ENCODE data around the gene TRUB2.

TRUB2 gene

GRCh38 chr9:128322404-128323211 lies at the start of gene TRUB2, which contains the start of gene COQ4:
TRUB2 (minus strand) TSS chr9:128322447; CDS start chr9:128322408, 39 bp downstream.
COQ4 (plus strand) TSS chr9:128322839; CDS start chr9:128322859, 20 bp downstream.
- in situ Hi-C loops (cut with HindIII; ENCODE audit: low sequenced_read_pairs): no loop called here

- in situ Hi-C loops (cut with HindIII; ENCODE audit: low sequenced_read_pairs): no loop called here
Observed at GRCh38 chr9:128371630-128372117, 49.4 kb upstream of the TRUB2 start.

- in situ Hi-C loops (cut with HindIII; ENCODE audit: low sequenced_read_pairs): no loop called here
Observed at GRCh38 chr9:128370752-128371629, 48.7 kb upstream of the TRUB2 start, which contains the start of gene URM1. URM1 (plus strand) TSS chr9:128371374; CDS start chr9:128371381, 7 bp downstream.

GRCh38 chr9:128370367-128370751 lies 48.1 kb upstream of the TRUB2 start:
- in situ Hi-C loops (cut with HindIII; ENCODE audit: low sequenced_read_pairs): no loop called here

- in situ Hi-C loops (cut with HindIII; ENCODE audit: low sequenced_read_pairs): no loop called here
Observed at GRCh38 chr9:128369024-128369706, 46.9 kb upstream of the TRUB2 start.

GRCh38 chr9:128365525-128365924 lies 43.3 kb upstream of the TRUB2 start:
- in situ Hi-C loops (cut with HindIII; ENCODE audit: low sequenced_read_pairs): no loop called here

- in situ Hi-C loops (cut with HindIII; ENCODE audit: low sequenced_read_pairs): no loop called here
Observed at GRCh38 chr9:128362774-128363173, 40.5 kb upstream of the TRUB2 start.

GRCh38 chr9:128361986-128362646 lies 39.9 kb upstream of the TRUB2 start:
- in situ Hi-C loops (cut with HindIII; ENCODE audit: low sequenced_read_pairs): no loop called here

GRCh38 chr9:128361296-128361985 lies 39.2 kb upstream of the TRUB2 start:
- in situ Hi-C loops (cut with HindIII; ENCODE audit: low sequenced_read_pairs): no loop called here

GRCh38 chr9:128360826-128361225 lies 38.6 kb upstream of the TRUB2 start:
- in situ Hi-C loops (cut with HindIII; ENCODE audit: low sequenced_read_pairs): no loop called here

- in situ Hi-C loops (cut with HindIII; ENCODE audit: low sequenced_read_pairs): no loop called here
Observed at GRCh38 chr9:128358861-128359260, 36.6 kb upstream of the TRUB2 start.

- in situ Hi-C loops (cut with HindIII; ENCODE audit: low sequenced_read_pairs): no loop called here
Observed at GRCh38 chr9:128358090-128358489, 35.8 kb upstream of the TRUB2 start.

- in situ Hi-C loops (cut with HindIII; ENCODE audit: low sequenced_read_pairs): no loop called here
Observed at GRCh38 chr9:128355451-128355850, 33.2 kb upstream of the TRUB2 start.

- in situ Hi-C loops (cut with HindIII; ENCODE audit: low sequenced_read_pairs): no loop called here
Observed at GRCh38 chr9:128349772-128350171, 27.5 kb upstream of the TRUB2 start.

GRCh38 chr9:128349125-128349524 lies 26.9 kb upstream of the TRUB2 start:
- in situ Hi-C loops (cut with HindIII; ENCODE audit: low sequenced_read_pairs): no loop called here

- in situ Hi-C loops (cut with HindIII; ENCODE audit: low sequenced_read_pairs): no loop called here
Observed at GRCh38 chr9:128344931-128345605, 22.8 kb upstream of the TRUB2 start.

- in situ Hi-C loops (cut with HindIII; ENCODE audit: low sequenced_read_pairs): no loop called here
Observed at GRCh38 chr9:128343855-128344254, 21.6 kb upstream of the TRUB2 start.

GRCh38 chr9:128342971-128343680 lies 20.9 kb upstream of the TRUB2 start:
- in situ Hi-C loops (cut with HindIII; ENCODE audit: low sequenced_read_pairs): no loop called here

GRCh38 chr9:128341435-128341849 lies 19.2 kb upstream of the TRUB2 start:
- in situ Hi-C loops (cut with HindIII; ENCODE audit: low sequenced_read_pairs): no loop called here
